HepG2 (cell line): Measurements from ENCODE around the gene ORC2. TPM values are rescaled to one million over a fixed set of nuclear protein-coding genes. Genes with fewer than 3 reads are reported as not detected.

Experiments used
- ATAC-seq: fragments of 200-7000 bp; cut with Tn5 transposase; 3 replicates; pipeline ENCODE4 v1.9.1; 2020; ENCODE audit warnings: mild to moderate bottlenecking, moderate library complexity
- BruUV-seq: library from RNA; stranded (reverse); fragments of 400-500 nt; replicated peaks from 2 replicates; lab custom pipeline; 2021; lab: Mats Ljungman, UMichigan
- CTCF ChIA-PET: fragments of 300-600 bp; formaldehyde crosslinking; extraction: SDS; loops from one replicate; lab custom pipeline; 2021; ENCODE audit warnings: low total read pairs, inconsistent platforms, low intra/inter-chr PET ratio; lab: Yijun Ruan, JAX
- POLR2A ChIA-PET: fragments of 350-600 bp; sonication (Branson Sonifier 250); formaldehyde crosslinking; loops from one replicate; lab custom pipeline; 2020; ENCODE audit warnings: antibody characterized with exemption, inconsistent platforms; lab: Yijun Ruan, JAX
- DNase-seq: peaks from one replicate; pipeline ENCODE4 v3.0.0-alpha.2; 2015; ENCODE audit warnings: low spot score
- FAIRE-seq: peaks from 3 replicates; lab custom pipeline; 2011; peaks lifted over from hg19 to GRCh38; lab: Jason Lieb, UNC
- H2AFZ ChIP-seq: one replicate; pipeline ENCODE4 v1.6.1; 2011; ENCODE audit warnings: low read length, inconsistent platforms
- H3K27ac ChIP-seq: fragments of 300-600 bp; 3 replicates; pipeline ENCODE4 v1.8.0; 2011; ENCODE audit warnings: mixed run types, mild to moderate bottlenecking, mixed read lengths, low read length, inconsistent platforms; ENCODE audit not compliant: insufficient read depth; ENCODE audit errors: extremely low read length
- H3K27me3 ChIP-seq, 2 experiments: fragments of 200-600 bp in 1 of 2; 2 replicates in 1 of 2; 3 replicates in 1 of 2; pipeline versions ENCODE4 v1.6.0 to v1.8.0; 2011; ENCODE audit warnings: low read length in 2 of 2, mild to moderate bottlenecking in 2 of 2, moderate library complexity in 2 of 2, inconsistent platforms in 1 of 2; ENCODE audit not compliant: insufficient read depth in 2 of 2, control insufficient read depth in 1 of 2
- H3K36me3 ChIP-seq, 2 experiments: fragments of 200-600 bp in 1 of 2; replicated peaks in 1 of 2; 2 replicates in 1 of 2; 3 replicates in 1 of 2; pipeline versions ENCODE4 v1.5.1 to v1.8.0; 2011; ENCODE audit warnings: low read length in 2 of 2, inconsistent platforms in 1 of 2; ENCODE audit not compliant: insufficient read depth in 2 of 2, control insufficient read depth in 1 of 2
- H3K4me1 ChIP-seq: 2 replicates; pipeline ENCODE4 v1.5.1; 2012; ENCODE audit warnings: low read length, inconsistent platforms; ENCODE audit not compliant: insufficient read depth
- H3K4me2 ChIP-seq: 2 replicates; pipeline ENCODE4 v1.6.0; 2011; ENCODE audit warnings: low read depth, low read length, inconsistent platforms
- H3K4me3 ChIP-seq, 3 experiments: fragments of 200-600 bp in 1 of 3; sonication (generic), shearing (Covaris generic) in 1 of 3; replicated peaks in 1 of 3; 2 replicates each; pipeline ENCODE4 v1.5.1; 2011 to 2016; ENCODE audit warnings: low read length in 3 of 3, inconsistent platforms in 2 of 3, low read depth in 2 of 3, mild to moderate bottlenecking in 2 of 3, control low read depth in 1 of 3, mixed read lengths in 1 of 3; ENCODE audit not compliant: insufficient read depth in 1 of 3
- H3K79me2 ChIP-seq: one replicate; pipeline ENCODE4 v1.6.1; 2011; ENCODE audit warnings: low read length, inconsistent platforms; ENCODE audit not compliant: insufficient read depth
- H3K9ac ChIP-seq: 2 replicates; pipeline ENCODE4 v1.6.0; 2011; ENCODE audit warnings: mild to moderate bottlenecking, low read depth, low read length, inconsistent platforms; ENCODE audit not compliant: insufficient read depth
- H3K9me3 ChIP-seq: 2 replicates; pipeline ENCODE4 v1.5.1; 2012; ENCODE audit warnings: mild to moderate bottlenecking, low read length
- H4K20me1 ChIP-seq: 2 replicates; pipeline ENCODE4 v1.6.0; 2011; ENCODE audit warnings: inconsistent platforms, mild to moderate bottlenecking, low read length, moderate library complexity; ENCODE audit not compliant: insufficient read depth
- KDM3A ChIP-seq: IDR thresholded peaks from 2 replicates; pipeline ENCODE4 v1.6.1; 2018; ENCODE audit warnings: low read depth, missing compliant biosample characterization
- KLF16 ChIP-seq, 2 experiments: sonication (generic) in 1 of 2; formaldehyde crosslinking in 1 of 2; IDR thresholded peaks; 2 replicates each; pipeline versions ENCODE4 v1.6.1 to v1.8.0; 2016 to 2023; ENCODE audit warnings: missing genetic modification reagents in 2 of 2, missing compliant biosample characterization in 1 of 2
- MAF1 ChIP-seq: sonication (generic); formaldehyde crosslinking; IDR thresholded peaks from 2 replicates; pipeline ENCODE4 v1.5.0; 2020; ENCODE audit warnings: missing genetic modification reagents, borderline replicate concordance
- NFKBIZ ChIP-seq: IDR thresholded peaks from 2 replicates; pipeline ENCODE4 v1.6.1; 2018; ENCODE audit warnings: missing genetic modification reagents, missing compliant biosample characterization
- PHF21A ChIP-seq: sonication (generic); formaldehyde crosslinking; IDR thresholded peaks from 2 replicates; pipeline ENCODE4 v1.5.0; 2020; ENCODE audit warnings: mild to moderate bottlenecking, missing genetic modification reagents
- POLR2AphosphoS5 ChIP-seq: IDR thresholded peaks from 2 replicates; pipeline ENCODE4 v1.6.1; 2012; ENCODE audit warnings: low read depth, low read length
- RORA ChIP-seq: sonication (generic); formaldehyde crosslinking; IDR thresholded peaks from 2 replicates; pipeline ENCODE4 v1.5.0; 2020; ENCODE audit warnings: mild to moderate bottlenecking, missing genetic modification reagents, moderate library complexity
- SMYD3 ChIP-seq: sonication (generic); formaldehyde crosslinking; IDR thresholded peaks from 2 replicates; pipeline ENCODE4 v1.8.1; 2023; ENCODE audit warnings: mild to moderate bottlenecking, missing genetic modification reagents
- XRCC5 ChIP-seq: fragments of 200-400 bp; formaldehyde crosslinking; optimal IDR thresholded peaks from 2 replicates; pipeline ENCODE3; 2017; ENCODE audit warnings: mild to moderate bottlenecking, low read length
- ZNF619 ChIP-seq: sonication (generic); formaldehyde crosslinking; IDR thresholded peaks from 2 replicates; pipeline ENCODE4 v1.4.0; 2020; ENCODE audit warnings: mild to moderate bottlenecking, missing genetic modification reagents
- ZNF784 ChIP-seq: sonication (generic); formaldehyde crosslinking; IDR thresholded peaks from 2 replicates; pipeline ENCODE4 v1.5.1; 2020; ENCODE audit warnings: missing genetic modification reagents, mild to moderate bottlenecking, borderline replicate concordance
- ZSCAN30 ChIP-seq: sonication (generic); formaldehyde crosslinking; IDR thresholded peaks from 2 replicates; pipeline ENCODE4 v1.5.0; 2020; ENCODE audit warnings: mild to moderate bottlenecking, missing genetic modification reagents
- WGBS: methylation state at CpG from one replicate; pipeline ENCODE4 v1.1.6; 2017; ENCODE audit warnings: low lambda C conversion rate; 5-methylcytosine and 5-hydroxymethylcytosine counted together
- in situ Hi-C: cut with HindIII; loops from 2 replicates; pipeline ENCODE4 v1.10.0; 2017; ENCODE audit warnings: low pct_unique_long_range_greater_than_20kb; ENCODE audit not compliant: extremely low pct_ligation_motif_present
- intact Hi-C: fragments of 100-400 bp; cut with micrococcal nuclease; formaldehyde crosslinking; loops from one replicate; pipeline ENCODE4 v1.10.0; 2022; ENCODE audit not compliant: unreplicated experiment
- polyA plus RNA-seq, 8 experiments: library from polyadenylated mRNA; depleted of rRNA in 3 of 8; stranded (reverse) in 7 of 8; unstranded in 1 of 8; fragments of >200 nt; fragmentation: Illumina TruSeq in 4 of 8; extraction: Trizol in 4 of 8; gene quantifications; 2 replicates each; pipeline versions ENCODE4 v1.2.1 to v1.2.3, GENCODE V29; 2011 to 2016; ENCODE audit warnings: low read depth in 4 of 8, missing spikeins in 1 of 8, mixed read lengths in 1 of 8; ENCODE audit not compliant: insufficient read depth in 1 of 8
- total RNA-seq, 5 experiments: library from RNA; depleted of rRNA; stranded (reverse); fragments of >200 nt; fragmentation: Illumina TruSeq; extraction: Trizol; gene quantifications; 2 replicates each; pipeline ENCODE4 v1.2.3, GENCODE V29; 2016; ENCODE audit warnings: low read depth in 1 of 5
- TF ChIP-seq, protein P1 (sequence below): sonication (generic); formaldehyde crosslinking; IDR thresholded peaks from 2 replicates; pipeline ENCODE4 v1.5.0; 2020; ENCODE audit warnings: mild to moderate bottlenecking, missing genetic modification reagents, borderline replicate concordance

The ORC2 gene
- total and polyA plus RNA-seq, 2 of the 13 experiments (the other 11 are each of a cell fraction or from before 2014, with no cell fraction given), result 19.3 to 73.5 TPM

DNA sequence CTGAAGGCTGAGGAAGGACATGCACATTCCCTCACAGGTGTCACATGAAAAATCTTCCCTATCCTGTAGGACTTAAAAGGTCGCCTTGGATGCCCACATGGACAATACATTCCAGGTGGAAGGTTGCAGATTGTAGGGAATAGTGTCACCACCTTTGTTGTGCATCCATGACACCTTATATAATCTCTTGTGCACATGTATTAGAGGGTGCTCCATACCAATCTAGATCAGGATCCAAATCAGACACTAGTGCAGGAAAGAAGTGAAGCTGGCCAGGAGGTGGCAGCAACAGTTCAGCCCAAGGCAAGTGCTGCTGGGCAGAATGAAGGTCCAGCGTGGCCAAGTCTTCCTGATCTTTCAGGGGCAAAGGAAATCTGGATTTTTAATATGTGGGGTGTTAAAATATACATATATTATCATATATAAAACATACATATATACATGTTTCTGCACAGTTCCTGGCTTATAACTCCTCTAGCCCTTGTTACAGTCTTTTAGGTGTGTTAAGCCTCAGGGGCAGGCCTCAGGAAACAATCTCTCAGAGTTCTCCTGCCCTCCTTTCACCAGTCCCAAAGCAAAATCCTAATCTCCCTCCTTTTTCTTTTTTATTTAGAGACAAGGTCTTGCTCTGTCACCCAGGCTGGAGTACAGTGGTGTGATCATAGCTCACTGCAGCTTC, 57.7 kb downstream of the ORC2 start:
- ChIA-PET POLR2A (interaction anchor here (0.9 to 1.9 kb wide), 8 partner anchors 16 to 327 kb away, joined by 3 to 9 read pairs (median 4); partner anchors contain the start of genes NIF3L1, ORC2 and PPIL3), CTCF (interaction anchor here (1.2 to 2.5 kb wide), 4 partner anchors 57 to 272 kb away, joined by 3 to 26 read pairs (median 13); partner anchors contain the start of gene ORC2)
- H3K4me1 ChIP-seq, result no peaks in the 10 kb centered on the region
- BruUV-seq, result no TSS peak
- no peaks in the 10 kb centered on the region for H4K20me1 ChIP-seq
- H3K4me2 ChIP-seq, result no peak overlapping the region
- H3K79me2 ChIP-seq, result no peaks in the 10 kb centered on the region
- FAIRE-seq (peak; percentile 34), ATAC-seq (peak; percentile 91), DNase-seq (peak; percentile 75)
- H3K4me3 ChIP-seq, result no peak overlapping the region
- WGBS, result 62% methylated on average over 2 of the region's 2 CpGs
- in situ Hi-C loops (loop anchor here (5.0 kb wide), 2 partner anchors 167 to 272 kb away; partner anchors contain the start of genes HYCC2 and NDUFB3), intact Hi-C loops (loop anchor here (1.0 kb wide), 3 partner anchors 166 to 272 kb away; partner anchors contain the start of gene HYCC2)
- H2AFZ ChIP-seq, result no peak overlapping the region
- H3K9ac ChIP-seq, result no peak overlapping the region
- H3K36me3 ChIP-seq, result peaks cover 9 to 34% of the 10 kb centered on the region in 2 experiments; a peak in 3 of 5 replicates
- no peaks in the 10 kb centered on the region for H3K27me3 ChIP-seq
- H3K9me3 ChIP-seq, result no peaks in the 10 kb centered on the region
- H3K27ac ChIP-seq, result no peak overlapping the region
- TF ChIP-seq SMYD3 (CRISPR knock-in tag) (peak; percentile 43; the same call in 1 of the 2 replicates), PHF21A (CRISPR knock-in tag) (no peak), KLF16 (CRISPR knock-in tag; IDR thresholded peaks at IDR 0.05) (0 out of 4 replicates have a peak, but pooled peaks of 1 of the 2 experiments have one; percentile 42), RORA (CRISPR knock-in tag) (no peak), NFKBIZ (CRISPR knock-in tag) (no peak), ZNF784 (CRISPR knock-in tag) (0 out of 2 replicates have a peak, but pooled peaks have one; percentile 29), POLR2AphosphoS5 (peak; percentile 14; the same call in 1 of the 2 replicates), ZNF619 (no peak), XRCC5 (peak; percentile 80), ZSCAN30 (CRISPR knock-in tag) (0 out of 2 replicates have a peak, but pooled peaks have one; percentile 29), KDM3A (peak; percentile 74; the same call in 1 of the 2 replicates), MAF1 (CRISPR knock-in tag) (no peak)
- TF ChIP-seq, protein P1, sequence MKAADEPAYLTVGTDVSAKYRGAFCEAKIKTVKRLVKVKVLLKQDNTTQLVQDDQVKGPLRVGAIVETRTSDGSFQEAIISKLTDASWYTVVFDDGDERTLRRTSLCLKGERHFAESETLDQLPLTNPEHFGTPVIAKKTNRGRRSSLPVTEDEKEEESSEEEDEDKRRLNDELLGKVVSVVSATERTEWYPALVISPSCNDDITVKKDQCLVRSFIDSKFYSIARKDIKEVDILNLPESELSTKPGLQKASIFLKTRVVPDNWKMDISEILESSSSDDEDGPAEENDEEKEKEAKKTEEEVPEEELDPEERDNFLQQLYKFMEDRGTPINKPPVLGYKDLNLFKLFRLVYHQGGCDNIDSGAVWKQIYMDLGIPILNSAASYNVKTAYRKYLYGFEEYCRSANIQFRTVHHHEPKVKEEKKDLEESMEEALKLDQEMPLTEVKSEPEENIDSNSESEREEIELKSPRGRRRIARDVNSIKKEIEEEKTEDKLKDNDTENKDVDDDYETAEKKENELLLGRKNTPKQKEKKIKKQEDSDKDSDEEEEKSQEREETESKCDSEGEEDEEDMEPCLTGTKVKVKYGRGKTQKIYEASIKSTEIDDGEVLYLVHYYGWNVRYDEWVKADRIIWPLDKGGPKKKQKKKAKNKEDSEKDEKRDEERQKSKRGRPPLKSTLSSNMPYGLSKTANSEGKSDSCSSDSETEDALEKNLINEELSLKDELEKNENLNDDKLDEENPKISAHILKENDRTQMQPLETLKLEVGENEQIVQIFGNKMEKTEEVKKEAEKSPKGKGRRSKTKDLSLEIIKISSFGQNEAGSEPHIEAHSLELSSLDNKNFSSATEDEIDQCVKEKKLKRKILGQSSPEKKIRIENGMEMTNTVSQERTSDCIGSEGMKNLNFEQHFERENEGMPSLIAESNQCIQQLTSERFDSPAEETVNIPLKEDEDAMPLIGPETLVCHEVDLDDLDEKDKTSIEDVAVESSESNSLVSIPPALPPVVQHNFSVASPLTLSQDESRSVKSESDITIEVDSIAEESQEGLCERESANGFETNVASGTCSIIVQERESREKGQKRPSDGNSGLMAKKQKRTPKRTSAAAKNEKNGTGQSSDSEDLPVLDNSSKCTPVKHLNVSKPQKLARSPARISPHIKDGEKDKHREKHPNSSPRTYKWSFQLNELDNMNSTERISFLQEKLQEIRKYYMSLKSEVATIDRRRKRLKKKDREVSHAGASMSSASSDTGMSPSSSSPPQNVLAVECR, result no peak
